HCT116 (cell line): ENCODE results near the gene UBTF. TPM values are rescaled to one million over a fixed set of nuclear protein-coding genes. Genes with fewer than 3 reads are reported as not detected.

Source experiments
- ATAC-seq: fragments of 200-7000 bp; cut with Tn5 transposase; 2 replicates; pipeline ENCODE4 v1.9.1; 2020; ENCODE audit warnings: mild to moderate bottlenecking, moderate library complexity
- BruUV-seq: library from RNA; stranded (reverse); fragments of 400-500 nt; replicated peaks from 2 replicates; lab custom pipeline; 2021; lab: Mats Ljungman, UMichigan
- CTCF ChIA-PET: fragments of 300-600 bp; sonication (Branson Sonifier 250); formaldehyde crosslinking; loops from one replicate; lab custom pipeline; 2021; ENCODE audit warnings: antibody characterized with exemption; lab: Charles Lee
- POLR2A ChIA-PET: fragments of 300-600, 350-600 bp; sonication (Branson Sonifier 250); formaldehyde crosslinking; loops from one replicate; lab custom pipeline; 2021; ENCODE audit warnings: antibody characterized with exemption; lab: Charles Lee
- RAD21 ChIA-PET, 2 experiments: fragments of 300-600 bp; sonication (Branson Sonifier 250); formaldehyde crosslinking; loops; one replicate each; lab custom pipeline; 2023; ENCODE audit warnings: low total read pairs in 2 of 2; ENCODE audit not compliant: uncharacterized antibody in 2 of 2, unreplicated experiment in 2 of 2, low non-redundant PET in 1 of 2; lab: Charles Lee
- DNase-seq: peaks from one replicate; pipeline ENCODE4 v3.0.0-alpha.2; 2010; ENCODE audit warnings: low read depth, low spot score
- H2AFZ ChIP-seq: fragments of 200-600 bp; shearing (Covaris generic), sonication (generic); 2 replicates; pipeline ENCODE4 v1.6.1; 2017; ENCODE audit warnings: low read depth, mixed run types, mixed read lengths, antibody characterized with exemption, low read length; ENCODE audit not compliant: poor library complexity, severe bottlenecking
- H3K27ac ChIP-seq: 2 replicates; pipeline ENCODE4 v1.5.1; 2012; ENCODE audit warnings: low read depth, low read length
- H3K27me3 ChIP-seq: fragments of 200-600 bp; sonication (generic); 2 replicates; pipeline ENCODE4 v1.6.1; 2016; ENCODE audit warnings: mixed run types, low read length, mixed read lengths; ENCODE audit not compliant: insufficient read depth
- H3K36me3 ChIP-seq, 2 experiments: fragments of 200-500 bp in 1 of 2; fragments of 200-600 bp in 1 of 2; sonication (Bioruptor generic) in 1 of 2; sonication (generic) in 1 of 2; 2 replicates each; pipeline versions ENCODE4 v1.5.1 to v1.6.1; 2014 to 2016; ENCODE audit warnings: low read length in 2 of 2, inconsistent platforms in 1 of 2, mixed read lengths in 1 of 2, mixed run types in 1 of 2; ENCODE audit not compliant: insufficient read depth in 2 of 2, control insufficient read depth in 1 of 2
- H3K4me1 ChIP-seq, 2 experiments: fragments of 200-600 bp in 1 of 2; sonication (generic) in 1 of 2; 2 replicates each; pipeline versions ENCODE4 v1.5.1 to v1.6.1; 2012 to 2017; ENCODE audit warnings: low read length in 2 of 2, inconsistent platforms in 1 of 2, mild to moderate bottlenecking in 1 of 2, mixed read lengths in 1 of 2, mixed run types in 1 of 2, moderate library complexity in 1 of 2; ENCODE audit not compliant: insufficient read depth in 2 of 2, control insufficient read depth in 1 of 2
- H3K4me2 ChIP-seq: fragments of 200-600 bp; sonication (generic); 2 replicates; pipeline ENCODE4 v1.6.1; 2017; ENCODE audit warnings: mixed run types, low read length, mixed read lengths
- H3K4me3 ChIP-seq, 2 experiments: fragments of 200-600 bp in 1 of 2; sonication (generic) in 1 of 2; replicated peaks in 1 of 2; 2 replicates each; pipeline ENCODE4 v1.5.1; 2011 to 2016; ENCODE audit warnings: low read length in 2 of 2, control low read depth in 1 of 2, low read depth in 1 of 2, mild to moderate bottlenecking in 1 of 2, mixed read lengths in 1 of 2, mixed run types in 1 of 2
- H3K79me2 ChIP-seq: fragments of 200-600 bp; sonication (generic); 2 replicates; pipeline ENCODE4 v1.6.1; 2017; ENCODE audit warnings: mild to moderate bottlenecking, mixed run types, low read length, moderate library complexity, mixed read lengths; ENCODE audit not compliant: insufficient read depth
- H3K9ac ChIP-seq: fragments of 200-600 bp; sonication (generic); 2 replicates; pipeline ENCODE4 v1.6.1; 2016; ENCODE audit warnings: low read length, mixed read lengths
- H3K9me2 ChIP-seq: fragments of 200-600 bp; sonication (generic), shearing (Covaris generic); 2 replicates; pipeline ENCODE4 v1.6.1; 2017; ENCODE audit warnings: mixed run types, mild to moderate bottlenecking, moderate library complexity; ENCODE audit not compliant: insufficient read depth
- H3K9me3 ChIP-seq, 2 experiments: fragments of 200-500 bp in 1 of 2; fragments of 200-600 bp in 1 of 2; sonication (Bioruptor generic) in 1 of 2; sonication (generic) in 1 of 2; 2 replicates each; pipeline ENCODE4 v1.6.1; 2014 to 2017; ENCODE audit warnings: low read length in 2 of 2, mixed read lengths in 2 of 2, inconsistent platforms in 1 of 2, low read depth in 1 of 2, mild to moderate bottlenecking in 1 of 2, mixed run types in 1 of 2, moderate library complexity in 1 of 2; ENCODE audit not compliant: control insufficient read depth in 1 of 2, insufficient read depth in 1 of 2
- H4K20me1 ChIP-seq: fragments of 200-600 bp; sonication (generic), shearing (Covaris generic); 2 replicates; pipeline ENCODE4 v1.6.1; 2017; ENCODE audit warnings: mixed run types, mild to moderate bottlenecking, moderate library complexity; ENCODE audit not compliant: insufficient read depth
- CBX3 ChIP-seq: IDR thresholded peaks from 2 replicates; pipeline ENCODE4 v1.6.1; 2012; ENCODE audit warnings: low read depth
- EGR1 ChIP-seq: IDR thresholded peaks from 2 replicates; pipeline ENCODE4 v1.6.1; 2012; ENCODE audit warnings: low read depth
- ELF1 ChIP-seq: IDR thresholded peaks from 2 replicates; pipeline ENCODE4 v1.6.1; 2012; ENCODE audit warnings: low read depth, borderline replicate concordance
- EZH2 ChIP-seq: fragments of 200-600 bp; sonication (generic); IDR thresholded peaks from 2 replicates; pipeline ENCODE4 v1.6.1; 2017; ENCODE audit warnings: antibody characterized with exemption, mixed run types
- FOSL1 ChIP-seq: IDR thresholded peaks from 2 replicates; pipeline ENCODE4 v1.6.1; 2012; ENCODE audit warnings: low read depth
- POLR2A ChIP-seq: IDR thresholded peaks from 2 replicates; pipeline ENCODE4 v1.7.0; 2011; ENCODE audit warnings: borderline replicate concordance; ENCODE audit not compliant: insufficient read depth, insufficient read length; ENCODE audit errors: extremely low read depth
- POLR2AphosphoS5 ChIP-seq: IDR thresholded peaks from 2 replicates; pipeline ENCODE4 v1.6.1; 2011; ENCODE audit warnings: mild to moderate bottlenecking, low read depth, low read length, moderate library complexity
- RAD21 ChIP-seq: IDR thresholded peaks from 2 replicates; pipeline ENCODE4 v1.6.1; 2012; ENCODE audit warnings: low read depth, mild to moderate bottlenecking
- SIN3A ChIP-seq: IDR thresholded peaks from 2 replicates; pipeline ENCODE4 v1.6.1; 2012; ENCODE audit warnings: low read depth
- SP1 ChIP-seq: IDR thresholded peaks from 2 replicates; pipeline ENCODE4 v1.6.1; 2012; ENCODE audit warnings: low read depth
- TCF7L2 ChIP-seq: IDR thresholded peaks from 2 replicates; pipeline ENCODE4 v1.7.0; 2011; ENCODE audit warnings: borderline replicate concordance, inconsistent platforms; ENCODE audit not compliant: insufficient read depth, insufficient read length; ENCODE audit errors: extremely low read depth
- YY1 ChIP-seq: IDR thresholded peaks from 2 replicates; pipeline ENCODE4 v1.6.1; 2011; ENCODE audit warnings: low read length, low read depth, moderate library complexity, mild to moderate bottlenecking; ENCODE audit not compliant: insufficient replicate concordance; ENCODE audit errors: extremely low read depth
- ZFX ChIP-seq: fragments of 450-650 bp; IDR thresholded peaks from 2 replicates; pipeline ENCODE4 v1.6.1; 2017
- intact Hi-C: fragments of 100-400 bp; cut with micrococcal nuclease; formaldehyde crosslinking; loops from 2 replicates; pipeline ENCODE4 v1.10.0; 2022
- total RNA-seq: library from RNA; stranded (reverse); gene quantifications from one replicate; pipeline ENCODE4 v1.2.1, GENCODE V29; 2021; ENCODE audit not compliant: unreplicated experiment
- TF ChIP-seq, protein P1 (sequence below): IDR thresholded peaks from 2 replicates; pipeline ENCODE4 v1.6.1; 2012
- TF ChIP-seq, protein P2 (sequence below): IDR thresholded peaks from 2 replicates; pipeline ENCODE4 v1.6.1; 2012
- TF ChIP-seq, protein P3 (sequence below), 3 experiments: fragments of 200-600 bp in 1 of 3; sonication (generic) in 1 of 3; IDR thresholded peaks in 2 of 3; conservative IDR thresholded peaks in 1 of 3; 2 replicates each; pipeline ENCODE4 v1.5.1; 2012 to 2017; ENCODE audit warnings: low read depth in 2 of 3, low read length in 2 of 3, antibody characterized with exemption in 1 of 3, borderline replicate concordance in 1 of 3, control low read depth in 1 of 3, mild to moderate bottlenecking in 1 of 3, mixed read lengths in 1 of 3, mixed run types in 1 of 3, moderate library complexity in 1 of 3; ENCODE audit not compliant: insufficient read depth in 1 of 3

The UBTF gene
- total RNA-seq, 1 experiment from 2014 or later = 84.3 TPM

DNA sequence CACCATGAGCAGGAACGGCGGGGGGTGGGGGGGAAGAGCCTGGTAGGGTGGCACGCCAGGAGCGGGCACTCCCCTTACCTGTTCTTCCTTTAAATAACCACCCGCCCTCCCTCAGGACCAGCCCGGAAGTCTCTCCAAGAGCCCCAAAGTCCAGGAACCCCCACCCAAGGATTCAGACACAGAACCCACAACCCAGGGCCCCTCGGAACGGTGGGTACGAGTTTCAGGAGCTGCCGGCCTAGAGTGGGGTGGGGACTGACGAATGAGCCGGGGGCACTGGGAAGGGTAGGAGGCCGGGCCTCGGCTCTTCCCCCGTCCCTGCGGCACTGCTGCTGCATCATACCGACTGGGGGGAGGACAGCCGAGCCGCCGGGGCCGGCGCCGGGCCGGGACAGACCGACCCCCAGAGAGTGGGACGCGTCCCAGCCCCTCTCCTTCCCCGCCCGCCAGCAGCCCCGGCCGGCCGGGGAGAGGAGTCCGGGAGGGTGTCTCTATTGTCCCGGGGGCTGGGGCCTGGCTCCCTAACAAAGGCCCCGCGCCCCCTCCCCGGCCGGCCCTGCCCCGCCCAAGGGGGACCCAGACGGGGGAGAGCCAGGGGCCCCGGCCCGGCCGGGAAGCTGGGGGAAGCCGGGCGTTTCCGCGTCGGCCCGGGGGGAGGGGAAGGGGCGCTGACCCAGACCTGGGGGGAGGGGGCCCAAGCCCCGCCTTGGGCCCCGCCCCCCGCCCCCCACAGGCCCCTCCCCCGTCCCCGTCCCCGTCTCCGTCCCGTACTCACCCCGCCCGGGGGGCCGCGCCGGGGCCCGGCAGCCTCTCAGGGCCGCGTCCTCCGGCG lies 20.5 kb downstream of the UBTF start:
- ChIA-PET RAD21 (no interaction called here), POLR2A (interaction anchor here (0.6 kb wide), 1 partner anchor 147 kb away, joined by 3 read pairs; no protein-coding TSS in a partner anchor), CTCF (no interaction called here)
- no peak overlapping the region for H2AFZ ChIP-seq
- H3K36me3 ChIP-seq = peaks cover 24 to 28% of the 10 kb centered on the region in 2 experiments
- no peaks in the 10 kb centered on the region for H4K20me1 ChIP-seq
- H3K4me1 ChIP-seq = peaks cover 29 to 35% of the 10 kb centered on the region in 2 experiments
- no peaks in the 10 kb centered on the region for H3K9me3 ChIP-seq
- ATAC-seq (peak; percentile 33), DNase-seq (no peak)
- H3K9me2 ChIP-seq = no peaks in the 10 kb centered on the region
- peaks cover 25% of the 10 kb centered on the region for H3K79me2 ChIP-seq
- TSS peak; percentile 42 for BruUV-seq
- peak overlapping the region; percentile 81 to 88 for H3K4me3 ChIP-seq
- H3K9ac ChIP-seq = peak overlapping the region; percentile 94
- peak overlapping the region; percentile 98 for H3K27ac ChIP-seq
- H3K4me2 ChIP-seq = peak overlapping the region; percentile 95
- TF ChIP-seq SIN3A (peak; percentile 23; the same call in 1 of the 2 replicates), ZFX (peak; percentile 54; the same call in 1 of the 2 replicates), POLR2AphosphoS5 (peak; percentile 62), EZH2 (no peak), CBX3 (no peak), FOSL1 (no peak)
- TF ChIP-seq, all 23 proteins: peak for 3
- intact Hi-C loops = no loop called here
- no peaks in the 10 kb centered on the region for H3K27me3 ChIP-seq

DNA sequence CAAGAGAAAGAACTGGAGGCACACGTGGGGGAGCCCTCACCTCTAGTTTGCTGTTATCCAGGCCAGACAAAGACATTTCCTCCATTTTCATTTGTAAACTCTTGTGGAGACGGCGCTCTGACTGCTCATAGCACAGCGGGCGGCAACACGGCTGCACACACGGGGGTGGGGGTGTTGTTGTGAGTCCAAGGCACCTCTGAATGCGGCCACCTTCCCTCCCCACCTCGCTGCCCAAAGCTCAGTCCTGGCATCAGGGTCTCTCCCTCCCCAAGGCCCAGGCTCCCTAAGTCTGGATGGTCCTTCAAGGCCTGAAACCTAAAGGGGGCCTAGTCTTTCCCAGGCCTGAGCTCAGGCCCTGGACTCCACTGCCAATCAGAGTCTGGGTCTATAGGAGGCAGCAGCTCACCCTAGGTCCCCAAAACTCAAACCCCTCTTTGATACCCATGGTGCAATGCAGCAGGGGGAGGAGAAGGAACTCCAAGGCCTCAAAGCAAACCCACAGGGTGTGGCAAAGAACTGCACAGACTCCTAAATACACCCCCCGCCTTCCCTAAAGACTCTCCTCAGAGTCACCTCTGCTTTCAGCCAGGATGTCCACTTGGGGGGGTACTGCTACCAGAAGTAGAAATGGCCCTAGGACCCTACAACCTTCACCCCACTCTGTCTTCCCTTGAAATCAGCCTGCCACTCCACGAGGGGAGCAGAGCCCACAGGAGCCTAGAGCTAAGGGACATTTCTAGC lies 21.3 kb downstream of the UBTF start:
- TF ChIP-seq FOSL1 (no peak), ELF1 (no peak), SP1 (no peak), EGR1 (peak; percentile 81), YY1 (no peak), EZH2 (no peak), TCF7L2 (no peak), POLR2AphosphoS5 (peak; percentile 73), RAD21 (peak; percentile 61), CBX3 (no peak), POLR2A (no peak)
- TF ChIP-seq, protein P1, sequence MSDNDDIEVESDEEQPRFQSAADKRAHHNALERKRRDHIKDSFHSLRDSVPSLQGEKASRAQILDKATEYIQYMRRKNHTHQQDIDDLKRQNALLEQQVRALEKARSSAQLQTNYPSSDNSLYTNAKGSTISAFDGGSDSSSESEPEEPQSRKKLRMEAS = no peak
- TF ChIP-seq, protein P2, sequence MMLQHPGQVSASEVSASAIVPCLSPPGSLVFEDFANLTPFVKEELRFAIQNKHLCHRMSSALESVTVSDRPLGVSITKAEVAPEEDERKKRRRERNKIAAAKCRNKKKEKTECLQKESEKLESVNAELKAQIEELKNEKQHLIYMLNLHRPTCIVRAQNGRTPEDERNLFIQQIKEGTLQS = no peak
- TF ChIP-seq, protein P3, sequence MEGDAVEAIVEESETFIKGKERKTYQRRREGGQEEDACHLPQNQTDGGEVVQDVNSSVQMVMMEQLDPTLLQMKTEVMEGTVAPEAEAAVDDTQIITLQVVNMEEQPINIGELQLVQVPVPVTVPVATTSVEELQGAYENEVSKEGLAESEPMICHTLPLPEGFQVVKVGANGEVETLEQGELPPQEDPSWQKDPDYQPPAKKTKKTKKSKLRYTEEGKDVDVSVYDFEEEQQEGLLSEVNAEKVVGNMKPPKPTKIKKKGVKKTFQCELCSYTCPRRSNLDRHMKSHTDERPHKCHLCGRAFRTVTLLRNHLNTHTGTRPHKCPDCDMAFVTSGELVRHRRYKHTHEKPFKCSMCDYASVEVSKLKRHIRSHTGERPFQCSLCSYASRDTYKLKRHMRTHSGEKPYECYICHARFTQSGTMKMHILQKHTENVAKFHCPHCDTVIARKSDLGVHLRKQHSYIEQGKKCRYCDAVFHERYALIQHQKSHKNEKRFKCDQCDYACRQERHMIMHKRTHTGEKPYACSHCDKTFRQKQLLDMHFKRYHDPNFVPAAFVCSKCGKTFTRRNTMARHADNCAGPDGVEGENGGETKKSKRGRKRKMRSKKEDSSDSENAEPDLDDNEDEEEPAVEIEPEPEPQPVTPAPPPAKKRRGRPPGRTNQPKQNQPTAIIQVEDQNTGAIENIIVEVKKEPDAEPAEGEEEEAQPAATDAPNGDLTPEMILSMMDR (IDR thresholded peaks at IDR 0.05 in 2 of 3, conservative IDR thresholded peaks at IDR 0.05 in 1 of 3; ENCODE audit: borderline replicate concordance in 1 of 3, insufficient read depth in 1 of 3, low read depth in 2 of 3, low read length in 2 of 3) = peak in 2 of 3 experiments; percentile 26 to 55; a peak in 3 of 6 replicates
- H3K4me3 ChIP-seq = peak overlapping the region; percentile 81 to 88
- peak overlapping the region; percentile 98 for H3K27ac ChIP-seq
- ChIA-PET POLR2A (interaction anchor here (0.6 to 0.8 kb wide), 3 partner anchors 10 to 148 kb away, joined by 3 to 4 read pairs (median 3); no protein-coding TSS in a partner anchor), RAD21 (interaction anchor here in 1 of 2 experiments (0.9 kb wide), 1 partner anchor 20 kb away, joined by 3 read pairs; no protein-coding TSS in a partner anchor), CTCF (no interaction called here)
- BruUV-seq = TSS peak; percentile 48
- no peaks in the 10 kb centered on the region for H3K9me2 ChIP-seq
- H3K36me3 ChIP-seq = peaks cover 24 to 30% of the 10 kb centered on the region in 2 experiments
- peak; percentile 43 for ATAC-seq
- H3K4me2 ChIP-seq = peak overlapping the region; percentile 88
- peak; percentile 57 for DNase-seq
- peaks cover 21 to 27% of the 10 kb centered on the region in 2 experiments for H3K4me1 ChIP-seq
- intact Hi-C loops = no loop called here
- H3K79me2 ChIP-seq = peaks cover 25% of the 10 kb centered on the region
- H3K27me3 ChIP-seq = no peaks in the 10 kb centered on the region
- no peak overlapping the region for H2AFZ ChIP-seq
- H3K9me3 ChIP-seq = no peaks in the 10 kb centered on the region
- peak overlapping the region; percentile 94 for H3K9ac ChIP-seq
- no peaks in the 10 kb centered on the region for H4K20me1 ChIP-seq
